Endothelial cell of umbilical vein (primary cell): Measurements from ENCODE around the gene ABCC11. TPM values are rescaled to one million over a fixed set of nuclear protein-coding genes. Genes with fewer than 3 reads are reported as not detected.

Source experiments
- BruUV-seq: library from RNA; stranded (reverse); fragments of 400-500 nt; replicated peaks from 2 replicates; lab custom pipeline; 2021; lab: Mats Ljungman, UMichigan
- CTCF ChIA-PET: fragments of 300-600, 350-600 bp; sonication (Branson Sonifier 250); formaldehyde crosslinking; loops from one replicate; lab custom pipeline; 2021; ENCODE audit warnings: antibody characterized with exemption, inconsistent platforms; lab: Charles Lee
- POLR2A ChIA-PET: fragments of 300-600, 350-600 bp; sonication (Branson Sonifier 250); formaldehyde crosslinking; loops from one replicate; lab custom pipeline; 2021; ENCODE audit warnings: antibody characterized with exemption, inconsistent platforms; lab: Charles Lee
- DNase-seq: peaks from one replicate; pipeline ENCODE4 v3.0.0-alpha.2; 2011; ENCODE audit warnings: low read depth, low spot score
- FAIRE-seq: peaks from 2 replicates; lab custom pipeline; 2011; peaks lifted over from hg19 to GRCh38; lab: Jason Lieb, UNC
- H2AFZ ChIP-seq: 2 replicates; pipeline ENCODE4 v1.6.0; 2012; ENCODE audit warnings: low read depth, low read length, control low read depth, inconsistent platforms
- H3K27ac ChIP-seq: 2 replicates; pipeline ENCODE4 v1.5.1; 2011; ENCODE audit warnings: low read depth, mild to moderate bottlenecking, control low read depth, low read length, moderate library complexity; ENCODE audit not compliant: insufficient read depth
- H3K27me3 ChIP-seq, 2 experiments: 2 replicates each; pipeline versions ENCODE4 v1.6.0 to v1.6.1; 2011; ENCODE audit warnings: low read length in 2 of 2, mixed read lengths in 1 of 2; ENCODE audit not compliant: control insufficient read depth in 2 of 2, insufficient read depth in 2 of 2
- H3K36me3 ChIP-seq, 2 experiments: 2 replicates in 1 of 2; 3 replicates in 1 of 2; pipeline ENCODE4 v1.5.1; 2011; ENCODE audit warnings: low read length in 2 of 2, mild to moderate bottlenecking in 1 of 2, moderate library complexity in 1 of 2; ENCODE audit not compliant: control insufficient read depth in 2 of 2, insufficient read depth in 2 of 2; ENCODE audit errors: extremely low read depth in 1 of 2
- H3K4me1 ChIP-seq: 3 replicates; pipeline ENCODE4 v1.5.1; 2011; ENCODE audit warnings: mild to moderate bottlenecking, low read length; ENCODE audit not compliant: control insufficient read depth, insufficient read depth; ENCODE audit errors: extremely low read depth
- H3K4me2 ChIP-seq: 2 replicates; pipeline ENCODE4 v1.6.1; 2011; ENCODE audit warnings: low read length, control low read depth, mixed read lengths; ENCODE audit not compliant: insufficient read depth
- H3K4me3 ChIP-seq, 3 experiments: fragments of 200-600 bp in 1 of 3; sonication (generic), shearing (Covaris generic) in 1 of 3; replicated peaks in 1 of 3; 2 replicates each; pipeline ENCODE4 v1.5.1; 2011 to 2016; ENCODE audit warnings: control low read depth in 3 of 3, low read length in 3 of 3, mild to moderate bottlenecking in 2 of 3, inconsistent platforms in 1 of 3, low read depth in 1 of 3, moderate library complexity in 1 of 3; ENCODE audit not compliant: insufficient read depth in 1 of 3
- H3K79me2 ChIP-seq: 2 replicates; pipeline ENCODE4 v1.6.0; 2012; ENCODE audit warnings: low read length, inconsistent platforms; ENCODE audit not compliant: control insufficient read depth, insufficient read depth
- H3K9ac ChIP-seq: replicated peaks from 2 replicates; pipeline ENCODE3; 2011; ENCODE audit warnings: low read length, control low read depth; ENCODE audit not compliant: insufficient read depth; ENCODE audit errors: extremely low read depth
- H3K9me1 ChIP-seq: replicated peaks from 3 replicates; pipeline ENCODE4 v1.6.0; 2011; ENCODE audit warnings: mild to moderate bottlenecking, low read length; ENCODE audit not compliant: control insufficient read depth, insufficient read depth; ENCODE audit errors: extremely low read depth
- H3K9me3 ChIP-seq: replicated peaks from 2 replicates; pipeline ENCODE4 v1.5.1; 2012; ENCODE audit warnings: low read length, inconsistent platforms; ENCODE audit not compliant: control insufficient read depth, insufficient read depth
- H4K20me1 ChIP-seq: replicated peaks from 2 replicates; pipeline ENCODE3; 2011; ENCODE audit warnings: mild to moderate bottlenecking, low read length; ENCODE audit not compliant: control insufficient read depth, insufficient read depth; ENCODE audit errors: extremely low read depth
- EZH2 ChIP-seq: IDR thresholded peaks from 2 replicates; pipeline ENCODE4 v1.6.1; 2012; ENCODE audit warnings: borderline replicate concordance, low read depth, mild to moderate bottlenecking, moderate library complexity, low read length, inconsistent platforms; ENCODE audit not compliant: severe bottlenecking
- FOS ChIP-seq: IDR thresholded peaks from 2 replicates; pipeline ENCODE4 v1.6.1; 2011; ENCODE audit warnings: mild to moderate bottlenecking, low read length, moderate library complexity, borderline replicate concordance; ENCODE audit not compliant: insufficient read depth
- GATA2 ChIP-seq: IDR thresholded peaks from 2 replicates; pipeline ENCODE4 v1.7.0; 2011; ENCODE audit warnings: low read depth, mild to moderate bottlenecking, moderate library complexity, mixed read lengths, low read length; ENCODE audit not compliant: insufficient read length, insufficient read depth
- JUN ChIP-seq: IDR thresholded peaks from 2 replicates; pipeline ENCODE4 v1.6.1; 2011; ENCODE audit warnings: borderline replicate concordance, low read depth; ENCODE audit not compliant: insufficient read length, insufficient read depth
- MYC ChIP-seq: IDR thresholded peaks from one replicate; pipeline ENCODE4 v1.6.1; 2011; ENCODE audit warnings: mild to moderate bottlenecking, low read depth, low read length
- POLR2A ChIP-seq: IDR thresholded peaks from 2 replicates; pipeline ENCODE4 v1.6.1; 2012; ENCODE audit warnings: low read depth, mild to moderate bottlenecking, control low read depth, low read length
- POLR2AphosphoS5 ChIP-seq: IDR thresholded peaks from 2 replicates; pipeline ENCODE4 v1.6.1; 2012; ENCODE audit warnings: low read depth, mild to moderate bottlenecking, control low read depth, low read length, moderate library complexity; ENCODE audit not compliant: insufficient read depth
- dilution Hi-C: fragments of 300-500 bp; cut with MboI; formaldehyde crosslinking; loops from one replicate; pipeline ENCODE4 v1.15.0; 2019; ENCODE audit warnings: low sequenced_read_pairs; ENCODE audit not compliant: extremely low pct_ligation_motif_present
- intact Hi-C: fragments of 100-400 bp; cut with micrococcal nuclease; formaldehyde crosslinking; loops from one replicate; pipeline ENCODE4 v1.10.0; 2022
- polyA plus RNA-seq, 4 experiments: library from polyadenylated mRNA; depleted of rRNA in 3 of 4; stranded (reverse) in 3 of 4; unstranded in 1 of 4; fragments of >200 nt; gene quantifications; 2 replicates each; pipeline versions ENCODE4 v1.2.1 to v1.2.3, GENCODE V29; 2011 to 2012; ENCODE audit warnings: missing spikeins in 1 of 4
- total RNA-seq: library from RNA; stranded (reverse); gene quantifications from 2 replicates; pipeline ENCODE4 v1.2.3, GENCODE V29; 2021
- TF ChIP-seq, protein P1 (sequence below): IDR thresholded peaks from 2 replicates; pipeline ENCODE4 v1.6.1; 2011; ENCODE audit not compliant: insufficient read depth, insufficient read length
- TF ChIP-seq, protein P2 (sequence below), 2 donors: IDR thresholded peaks; 1 replicate in 1 of 2; 2 replicates in 1 of 2; pipeline ENCODE4 v1.5.1; 2011; ENCODE audit warnings: low read length in 2 of 2, mild to moderate bottlenecking in 2 of 2, moderate library complexity in 2 of 2, control low read depth in 1 of 2, inconsistent platforms in 1 of 2, low read depth in 1 of 2; ENCODE audit not compliant: insufficient read depth in 1 of 2; ENCODE audit errors: extremely low read depth in 1 of 2

The ABCC11 gene
- total and polyA plus RNA-seq, 2 donors (not counting 3 experiments of a cell fraction or from before 2014, with no cell fraction given), result 0.08 TPM; not detected in 1

DNA sequence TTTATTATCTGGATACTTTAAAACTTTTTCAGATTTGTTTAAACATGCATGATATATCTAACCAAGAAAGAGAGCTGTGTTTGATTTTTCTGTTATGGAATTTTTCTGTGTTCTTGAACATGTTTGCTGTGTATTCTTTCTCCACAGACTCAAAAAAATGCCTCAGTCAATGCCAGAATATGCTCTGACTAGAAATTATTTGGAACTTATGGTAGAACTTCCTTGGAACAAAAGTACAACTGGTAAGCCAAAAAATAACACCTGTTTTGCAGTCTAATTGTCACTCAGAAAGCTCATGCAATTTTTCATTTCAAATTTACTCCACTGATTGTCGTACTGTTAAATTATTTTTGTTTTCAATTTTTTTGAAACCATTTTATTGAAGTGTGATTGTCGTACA is 15.3 kb upstream of the ABCC11 start:
- H3K27me3 ChIP-seq, result no peaks in the 10 kb centered on the region
- FAIRE-seq, result no peak
- H3K9ac ChIP-seq, result no peak overlapping the region
- TF ChIP-seq, protein P1, sequence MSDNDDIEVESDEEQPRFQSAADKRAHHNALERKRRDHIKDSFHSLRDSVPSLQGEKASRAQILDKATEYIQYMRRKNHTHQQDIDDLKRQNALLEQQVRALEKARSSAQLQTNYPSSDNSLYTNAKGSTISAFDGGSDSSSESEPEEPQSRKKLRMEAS, result no peak
- TF ChIP-seq MYC (no peak), EZH2 (no peak), GATA2 (no peak), FOS (no peak), JUN (no peak), POLR2A (no peak), POLR2AphosphoS5 (no peak)
- TF ChIP-seq, protein P2, sequence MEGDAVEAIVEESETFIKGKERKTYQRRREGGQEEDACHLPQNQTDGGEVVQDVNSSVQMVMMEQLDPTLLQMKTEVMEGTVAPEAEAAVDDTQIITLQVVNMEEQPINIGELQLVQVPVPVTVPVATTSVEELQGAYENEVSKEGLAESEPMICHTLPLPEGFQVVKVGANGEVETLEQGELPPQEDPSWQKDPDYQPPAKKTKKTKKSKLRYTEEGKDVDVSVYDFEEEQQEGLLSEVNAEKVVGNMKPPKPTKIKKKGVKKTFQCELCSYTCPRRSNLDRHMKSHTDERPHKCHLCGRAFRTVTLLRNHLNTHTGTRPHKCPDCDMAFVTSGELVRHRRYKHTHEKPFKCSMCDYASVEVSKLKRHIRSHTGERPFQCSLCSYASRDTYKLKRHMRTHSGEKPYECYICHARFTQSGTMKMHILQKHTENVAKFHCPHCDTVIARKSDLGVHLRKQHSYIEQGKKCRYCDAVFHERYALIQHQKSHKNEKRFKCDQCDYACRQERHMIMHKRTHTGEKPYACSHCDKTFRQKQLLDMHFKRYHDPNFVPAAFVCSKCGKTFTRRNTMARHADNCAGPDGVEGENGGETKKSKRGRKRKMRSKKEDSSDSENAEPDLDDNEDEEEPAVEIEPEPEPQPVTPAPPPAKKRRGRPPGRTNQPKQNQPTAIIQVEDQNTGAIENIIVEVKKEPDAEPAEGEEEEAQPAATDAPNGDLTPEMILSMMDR (IDR thresholded peaks at IDR 0.05; ENCODE audit: extremely low read depth in 1 of 2, insufficient read depth in 1 of 2, low read depth in 1 of 2, low read length in 2 of 2), result no peak
- H2AFZ ChIP-seq, result no peak overlapping the region
- DNase-seq, result no peak
- H4K20me1 ChIP-seq, result no peaks in the 10 kb centered on the region
- no peaks in the 10 kb centered on the region for H3K4me1 ChIP-seq
- no peaks in the 10 kb centered on the region for H3K9me1 ChIP-seq
- H3K79me2 ChIP-seq, result no peaks in the 10 kb centered on the region
- intact Hi-C loops, result no loop called here
- H3K27ac ChIP-seq, result no peak overlapping the region
- no peak overlapping the region for H3K4me2 ChIP-seq
- BruUV-seq, result no TSS peak
- dilution Hi-C loops, result no loop called here
- POLR2A ChIA-PET, result no interaction called here
- no peaks in the 10 kb centered on the region for H3K9me3 ChIP-seq
- no peak overlapping the region for H3K4me3 ChIP-seq
- peaks cover 3 to 9% of the 10 kb centered on the region in 2 experiments for H3K36me3 ChIP-seq
- CTCF ChIA-PET, result interaction anchor here (0.7 kb wide), 1 partner anchor 11 kb away, joined by 3 read pairs; no protein-coding TSS in a partner anchor
